Ectodermal cell (in vitro differentiated cells): Measurements from ENCODE around the gene TMEM144.

Experiments
- H3K27ac ChIP-seq: 2 replicates; pipeline ENCODE4 v1.7.0; 2013; ENCODE audit warnings: mild to moderate bottlenecking, low read depth, low read length; ENCODE audit not compliant: insufficient read depth, poor library complexity, severe bottlenecking
- H3K27me3 ChIP-seq: 2 replicates; pipeline ENCODE4 v1.7.0; 2013; ENCODE audit warnings: mild to moderate bottlenecking, low read length; ENCODE audit not compliant: insufficient read depth, control insufficient read depth, poor library complexity, severe bottlenecking
- H3K36me3 ChIP-seq: one replicate; pipeline ENCODE4 v1.7.0; 2013; ENCODE audit warnings: low read length; ENCODE audit not compliant: control insufficient read depth, insufficient read depth
- H3K4me1 ChIP-seq: one replicate; pipeline ENCODE4 v1.7.0; 2013; ENCODE audit warnings: low read length; ENCODE audit not compliant: control insufficient read depth, insufficient read depth
- H3K4me3 ChIP-seq: 2 replicates; pipeline ENCODE4 v1.7.0; 2013; ENCODE audit warnings: low read depth, low read length, control low read depth; ENCODE audit not compliant: insufficient read depth
- H3K9me3 ChIP-seq: 2 replicates; pipeline ENCODE4 v1.7.0; 2013; ENCODE audit warnings: mild to moderate bottlenecking, low read length, moderate library complexity; ENCODE audit not compliant: control insufficient read depth
- WGBS, 2 experiments: methylation state at CpG; one replicate each; pipeline ENCODE4 v1.1.7; 2013; ENCODE audit warnings: missing lambda C conversion rate in 2 of 2; 5-methylcytosine and 5-hydroxymethylcytosine counted together

TMEM144 gene

GRCh38 chr4:158234671-158235070, 24.4 kb downstream of the TMEM144 start:
- Histone ChIP-seq H3K4me3 (no peak overlapping the region), H3K27ac (no peak overlapping the region), H3K36me3 (no peaks in the 10 kb centered on the region), H3K27me3 (no peaks in the 10 kb centered on the region), H3K4me1 (no peaks in the 10 kb centered on the region), H3K9me3 (no peaks in the 10 kb centered on the region)
- WGBS, 2 experiments: 98% methylated on average over 4 of the region's 4 CpGs

GRCh38 chr4:158236304-158237030, 26.2 kb downstream of the TMEM144 start:
- 89 to 90% methylated on average over 7 to 9 of the region's 9 CpGs for whole genome bisulfite sequencing, 2 experiments
- Histone ChIP-seq H3K27me3 (no peaks in the 10 kb centered on the region), H3K36me3 (no peaks in the 10 kb centered on the region), H3K27ac (no peak overlapping the region), H3K9me3 (no peaks in the 10 kb centered on the region), H3K4me1 (no peaks in the 10 kb centered on the region), H3K4me3 (no peak overlapping the region)

DNA sequence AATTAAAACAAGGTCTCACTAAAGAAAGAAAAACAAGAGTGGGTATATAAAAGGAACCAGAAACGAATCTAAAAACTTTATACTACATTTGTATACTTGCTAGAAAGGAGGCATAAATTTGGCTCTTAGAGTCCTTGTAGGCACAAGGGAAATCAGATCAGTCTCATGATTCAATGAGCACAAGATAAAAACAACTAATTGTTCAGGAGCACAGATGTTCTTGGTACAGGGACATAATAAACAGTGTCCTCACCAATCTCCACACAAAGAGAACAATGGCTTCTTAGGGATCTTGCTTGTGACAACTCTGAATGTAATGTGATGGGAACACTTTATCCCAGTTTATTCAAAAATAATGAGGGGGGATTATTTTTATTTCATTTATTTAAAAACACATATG, 28.3 kb downstream of the TMEM144 start:
- H3K27me3 ChIP-seq: no peaks in the 10 kb centered on the region
- no peaks in the 10 kb centered on the region for H3K9me3 ChIP-seq
- H3K4me1 ChIP-seq: no peaks in the 10 kb centered on the region
- WGBS, 2 experiments: 86% methylated on average over 1 of the region's 1 CpG; no CpG with 5 or more reads in 1 of the 2 experiments
- no peak overlapping the region for H3K4me3 ChIP-seq
- H3K36me3 ChIP-seq: no peaks in the 10 kb centered on the region
- H3K27ac ChIP-seq: no peak overlapping the region

DNA sequence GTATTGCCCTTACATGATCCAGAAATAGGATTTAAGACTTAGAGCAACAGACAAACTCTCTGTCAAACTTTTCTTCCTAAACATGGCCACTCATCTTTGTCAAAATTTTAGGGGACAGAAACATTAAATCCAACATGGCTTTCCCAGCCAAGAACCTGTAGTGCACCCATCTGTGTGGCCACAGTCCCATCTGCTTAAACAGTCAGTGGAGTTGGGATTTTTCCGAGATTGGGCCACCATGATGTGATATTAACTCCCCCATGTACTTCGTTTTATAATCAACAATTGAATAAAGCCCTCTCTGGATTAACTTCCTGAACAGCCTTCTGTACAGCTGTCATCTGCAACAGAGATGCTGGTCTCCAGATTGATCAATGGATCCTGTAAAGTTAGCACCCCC, 28.9 kb downstream of the TMEM144 start:
- no peak overlapping the region for H3K27ac ChIP-seq
- H3K4me3 ChIP-seq: no peak overlapping the region
- H3K27me3 ChIP-seq: no peaks in the 10 kb centered on the region
- no peaks in the 10 kb centered on the region for H3K36me3 ChIP-seq
- H3K4me1 ChIP-seq: no peaks in the 10 kb centered on the region
- 89 to 94% methylated on average over 2 of the region's 2 CpGs for WGBS, 2 experiments
- no peaks in the 10 kb centered on the region for H3K9me3 ChIP-seq

DNA sequence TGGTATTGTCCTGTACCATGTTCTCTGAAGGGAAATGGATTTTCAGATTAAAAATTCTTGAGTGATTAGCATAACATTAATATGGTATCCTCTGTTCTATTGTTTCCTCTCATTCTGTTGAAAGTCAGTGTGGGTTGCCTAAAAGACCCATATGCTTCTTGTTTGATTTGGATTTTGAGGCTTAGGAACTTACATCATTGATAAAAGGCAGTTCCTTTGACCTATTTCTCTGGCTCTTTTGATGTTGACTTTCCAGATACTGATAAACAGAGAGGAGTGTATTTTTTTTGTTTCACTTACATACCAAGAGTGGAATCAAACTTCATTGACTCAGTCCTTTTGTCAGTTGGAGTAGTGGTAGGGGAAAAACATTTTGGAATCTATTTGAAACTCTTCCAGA, 32.8 kb downstream of the TMEM144 start:
- H3K4me3 ChIP-seq: no peak overlapping the region

GRCh38 chr4:158250321-158250720, 40.0 kb downstream of the TMEM144 start:
- no peaks in the 10 kb centered on the region for H3K4me1 ChIP-seq
- no peaks in the 10 kb centered on the region for H3K27me3 ChIP-seq
- no peaks in the 10 kb centered on the region for H3K36me3 ChIP-seq
- H3K4me3 ChIP-seq: no peak overlapping the region
- H3K9me3 ChIP-seq: no peaks in the 10 kb centered on the region
- no peak overlapping the region for H3K27ac ChIP-seq
- WGBS, 2 experiments: 86 to 87% methylated on average over 2 of the region's 2 CpGs

More for the DNA sequence above, 32.8 kb downstream of the TMEM144 start:
- Histone ChIP-seq H3K27me3 (no peaks in the 10 kb centered on the region), H3K9me3 (no peaks in the 10 kb centered on the region), H3K36me3 (no peaks in the 10 kb centered on the region), H3K27ac (no peak overlapping the region), H3K4me1 (no peaks in the 10 kb centered on the region)

GRCh38 chr4:158253350-158253980, 43.2 kb downstream of the TMEM144 start:
- no peaks in the 10 kb centered on the region for H3K4me1 ChIP-seq
- H3K36me3 ChIP-seq: no peaks in the 10 kb centered on the region
- H3K27ac ChIP-seq: no peak overlapping the region
- no peaks in the 10 kb centered on the region for H3K9me3 ChIP-seq
- no peak overlapping the region for H3K4me3 ChIP-seq
- no peaks in the 10 kb centered on the region for H3K27me3 ChIP-seq
- 34 to 53% methylated on average over 4 to 6 of the region's 6 CpGs for WGBS, 2 experiments

- Histone ChIP-seq H3K36me3 (no peaks in the 10 kb centered on the region), H3K4me3 (no peak overlapping the region), H3K4me1 (no peaks in the 10 kb centered on the region), H3K9me3 (no peaks in the 10 kb centered on the region), H3K27me3 (no peaks in the 10 kb centered on the region), H3K27ac (no peak overlapping the region)
- 70 to 82% methylated on average over 2 of the region's 2 CpGs for WGBS, 2 experiments
Observed at GRCh38 chr4:158254292-158254691, 44.0 kb downstream of the TMEM144 start.

DNA sequence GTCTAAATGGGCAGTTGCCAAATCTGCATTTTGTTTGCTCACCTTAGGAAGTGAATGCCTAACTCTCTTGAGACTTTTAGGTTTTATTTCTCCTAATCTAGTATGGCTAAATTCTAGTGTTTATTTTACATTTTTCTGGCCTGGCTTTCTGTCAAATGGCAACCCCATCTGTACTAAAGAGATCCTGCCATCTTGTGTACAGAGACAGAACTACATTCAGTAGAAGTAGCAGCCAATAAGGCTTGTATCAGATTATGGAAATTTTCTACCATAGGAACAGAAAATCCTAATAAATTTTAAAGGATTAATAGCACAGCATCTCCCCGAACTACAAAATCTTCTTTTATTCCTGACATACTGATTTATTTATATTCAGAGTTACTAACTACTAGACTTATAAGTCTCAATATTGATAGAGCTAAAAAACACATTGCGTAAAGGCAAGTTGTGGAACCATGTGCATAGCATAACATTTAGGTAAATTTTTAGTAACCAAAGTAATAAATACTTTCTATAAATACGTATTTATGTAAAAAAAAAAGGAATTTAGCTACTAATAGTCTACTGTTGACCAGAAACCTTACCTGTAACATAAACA, 45.5 kb downstream of the TMEM144 start:
- Histone ChIP-seq H3K4me3 (no peak overlapping the region), H3K9me3 (no peaks in the 10 kb centered on the region), H3K27ac (no peak overlapping the region), H3K27me3 (no peaks in the 10 kb centered on the region), H3K4me1 (no peaks in the 10 kb centered on the region), H3K36me3 (no peaks in the 10 kb centered on the region)
- WGBS, 2 experiments: 0% methylated on average over 1 of the region's 3 CpGs; no CpG with 5 or more reads in 1 of the 2 experiments

GRCh38 chr4:158259955-158260575, 49.8 kb downstream of the TMEM144 start:
- 74 to 100% methylated on average over 1 to 2 of the region's 3 CpGs for WGBS, 2 experiments
- no peaks in the 10 kb centered on the region for H3K4me1 ChIP-seq
- no peaks in the 10 kb centered on the region for H3K9me3 ChIP-seq
- no peaks in the 10 kb centered on the region for H3K36me3 ChIP-seq
- H3K27me3 ChIP-seq: no peaks in the 10 kb centered on the region
- H3K4me3 ChIP-seq: no peak overlapping the region
- no peak overlapping the region for H3K27ac ChIP-seq
